ENCODE data around the gene ARHGEF38.
"Not testable (repeated sequence)": the region's sequence is repeated elsewhere in the genome, so short reads cannot be mapped to it uniquely, and the experiment has no call there.

Gene ARHGEF38

DNA sequence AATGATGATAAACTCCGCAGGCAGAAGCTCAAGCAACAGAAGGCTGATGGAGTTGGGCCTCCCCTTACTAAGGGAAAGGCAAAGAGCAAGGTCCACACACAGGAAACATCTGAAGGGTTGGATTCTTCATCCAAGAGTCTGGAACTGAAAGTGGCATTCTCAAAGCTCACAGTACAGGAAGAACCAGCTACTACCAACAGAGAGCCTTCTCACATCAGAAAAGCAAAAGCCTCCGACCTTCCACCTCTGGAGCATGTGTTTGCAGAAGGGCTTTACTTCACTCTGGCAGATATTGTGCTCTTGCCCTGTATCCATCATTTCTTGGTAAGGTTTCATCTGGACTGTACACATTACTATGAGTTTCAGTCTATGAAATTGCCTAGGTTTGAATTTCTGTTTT, 166.8 kb downstream of the ARHGEF38 start:
- DNase-seq = no peak

DNA sequence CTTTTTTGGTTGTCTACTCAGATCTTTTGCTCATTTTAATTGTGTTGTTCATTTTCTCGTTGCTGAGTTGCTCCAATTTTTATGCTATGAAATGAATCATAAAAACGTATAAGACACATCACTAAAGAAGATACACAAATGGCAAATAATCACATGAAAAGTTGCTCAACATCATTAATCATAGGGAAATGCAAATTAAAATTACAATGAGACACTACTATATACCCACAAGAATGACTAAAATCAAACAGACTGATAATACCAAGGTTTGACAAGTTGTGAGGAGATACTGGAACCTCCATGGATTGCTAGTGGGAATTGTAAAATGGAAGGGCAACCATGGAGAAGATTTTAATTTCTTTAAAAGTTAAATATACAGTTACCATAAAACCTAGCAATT, 173.2 kb downstream of the ARHGEF38 start:
- no peak for DNase-seq

GRCh38 chr4:105729895-105730294, 177.5 kb downstream of the ARHGEF38 start:
- DNase-seq = not testable (repeated sequence)

Measured in NCI-H2171 (cell line).